Neural progenitor cell (in vitro differentiated cells): Measurements from ENCODE around the gene SPRY2. TPM values are rescaled to one million over a fixed set of nuclear protein-coding genes. Genes with fewer than 3 reads are reported as not detected.

Source experiments
- DNase-seq: peaks from one replicate; pipeline ENCODE4 v3.0.0-alpha.2; 2016; ENCODE audit warnings: low spot score
- H2AFZ ChIP-seq: fragments of 200-600 bp; sonication (generic); replicated peaks from 2 replicates; pipeline ENCODE4 v1.6.1; 2016; ENCODE audit warnings: antibody characterized with exemption
- H3F3A ChIP-seq: fragments of 200-600 bp; sonication (generic); 2 replicates; pipeline ENCODE4 v1.6.1; 2016; ENCODE audit warnings: antibody characterized with exemption, low read depth
- H3K27ac ChIP-seq: fragments of 200-600 bp; sonication (generic); 2 replicates; pipeline ENCODE4 v1.5.1; 2016; ENCODE audit warnings: mild to moderate bottlenecking
- H3K27me3 ChIP-seq: fragments of 200-600 bp; sonication (generic); 2 replicates; pipeline ENCODE4 v1.6.1; 2016; ENCODE audit warnings: mild to moderate bottlenecking, moderate library complexity
- H3K36me3 ChIP-seq: fragments of 200-600 bp; sonication (generic); 2 replicates; pipeline ENCODE4 v1.5.1; 2016
- H3K4me1 ChIP-seq: fragments of 200-600 bp; sonication (generic); 2 replicates; pipeline ENCODE4 v1.6.1; 2016; ENCODE audit warnings: mixed run types
- H3K4me2 ChIP-seq: fragments of 200-600 bp; sonication (generic); 2 replicates; pipeline ENCODE4 v1.6.1; 2016
- H3K4me3 ChIP-seq: fragments of 200-600 bp; sonication (generic); 2 replicates; pipeline ENCODE4 v1.5.1; 2016
- H3K79me2 ChIP-seq: fragments of 200-600 bp; sonication (generic); 2 replicates; pipeline ENCODE4 v1.6.1; 2016; ENCODE audit warnings: low read depth
- H3K9ac ChIP-seq: fragments of 200-600 bp; sonication (generic); 2 replicates; pipeline ENCODE4 v1.6.1; 2016
- H3K9me3 ChIP-seq: fragments of 200-600 bp; sonication (generic); 2 replicates; pipeline ENCODE4 v1.5.1; 2016; ENCODE audit warnings: low read depth
- H4K20me1 ChIP-seq: fragments of 200-600 bp; sonication (generic); 2 replicates; pipeline ENCODE4 v1.6.1; 2016; ENCODE audit warnings: low read depth
- H3K27ac Mint-ChIP-seq: 3 replicates; pipeline ENCODE4 v1.8.0; 2021; ENCODE audit warnings: mixed read lengths
- H3K27me3 Mint-ChIP-seq: 2 replicates; pipeline ENCODE4 v1.8.0; 2022; ENCODE audit warnings: low read depth, mild to moderate bottlenecking, inconsistent platforms, moderate library complexity, mixed read lengths; ENCODE audit not compliant: insufficient read depth
- H3K36me3 Mint-ChIP-seq: 3 replicates; pipeline ENCODE4 v1.8.0; 2021; ENCODE audit warnings: mixed read lengths
- H3K4me1 Mint-ChIP-seq: 3 replicates; pipeline ENCODE4 v1.8.0; 2021; ENCODE audit warnings: mixed read lengths
- H3K4me3 Mint-ChIP-seq: 3 replicates; pipeline ENCODE4 v1.8.0; 2021; ENCODE audit warnings: mild to moderate bottlenecking, moderate library complexity, mixed read lengths
- H3K9me3 Mint-ChIP-seq: 3 replicates; pipeline ENCODE4 v1.8.0; 2020; ENCODE audit warnings: mixed read lengths
- EZH2 ChIP-seq: fragments of 200-600 bp; sonication (generic); IDR thresholded peaks from 2 replicates; pipeline ENCODE4 v1.6.1; 2017; ENCODE audit warnings: antibody characterized with exemption, mild to moderate bottlenecking, moderate library complexity
- EZH2phosphoT487 ChIP-seq: fragments of 200-600 bp; sonication (generic); IDR thresholded peaks from 2 replicates; pipeline ENCODE4 v1.6.1; 2017; ENCODE audit warnings: antibody characterized with exemption
- total RNA-seq: library from RNA; depleted of rRNA; stranded (reverse); fragments of >200 nt; gene quantifications from 2 replicates; pipeline ENCODE4 v1.2.3, GENCODE V29; 2015; ENCODE audit warnings: low replicate concordance
- TF ChIP-seq, protein P1 (sequence below): fragments of 200-600 bp; sonication (generic); IDR thresholded peaks from 2 replicates; pipeline ENCODE4 v1.5.1; 2017; ENCODE audit warnings: antibody characterized with exemption, mild to moderate bottlenecking

The SPRY2 gene
- total RNA-seq, 1 donor from 2014 or later: 17.2 TPM

DNA sequence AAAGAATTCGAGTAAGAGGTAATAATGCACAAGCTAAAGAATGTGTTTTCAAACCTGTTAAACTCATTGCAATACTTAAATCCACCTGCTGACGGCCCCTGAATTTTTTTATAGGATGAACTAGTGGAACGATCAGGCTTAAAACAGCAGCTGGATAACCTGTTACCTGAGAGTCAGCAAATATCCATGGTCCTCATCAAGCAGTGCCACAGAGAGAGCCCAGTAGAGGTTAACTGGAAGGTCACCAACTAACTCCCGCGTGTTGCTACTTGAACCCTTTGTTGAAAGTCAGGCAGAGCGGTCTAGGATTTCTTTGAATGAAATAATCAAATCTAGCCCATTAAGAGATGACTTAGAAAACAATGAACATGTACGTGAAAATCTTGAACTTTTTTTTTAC lies 47.6 kb upstream of the SPRY2 start:
- H3K9ac ChIP-seq: no peak overlapping the region
- no peaks in the 10 kb centered on the region for H3K79me2 ChIP-seq
- peaks cover 5% of the 10 kb centered on the region for H3K36me3 Mint-ChIP-seq
- no peaks in the 10 kb centered on the region for H3F3A ChIP-seq
- H3K27ac Mint-ChIP-seq: no peak overlapping the region
- DNase-seq: no peak
- H2AFZ ChIP-seq: no peak overlapping the region
- H3K9me3 Mint-ChIP-seq: peaks cover 14% of the 10 kb centered on the region
- TF ChIP-seq, protein P1, sequence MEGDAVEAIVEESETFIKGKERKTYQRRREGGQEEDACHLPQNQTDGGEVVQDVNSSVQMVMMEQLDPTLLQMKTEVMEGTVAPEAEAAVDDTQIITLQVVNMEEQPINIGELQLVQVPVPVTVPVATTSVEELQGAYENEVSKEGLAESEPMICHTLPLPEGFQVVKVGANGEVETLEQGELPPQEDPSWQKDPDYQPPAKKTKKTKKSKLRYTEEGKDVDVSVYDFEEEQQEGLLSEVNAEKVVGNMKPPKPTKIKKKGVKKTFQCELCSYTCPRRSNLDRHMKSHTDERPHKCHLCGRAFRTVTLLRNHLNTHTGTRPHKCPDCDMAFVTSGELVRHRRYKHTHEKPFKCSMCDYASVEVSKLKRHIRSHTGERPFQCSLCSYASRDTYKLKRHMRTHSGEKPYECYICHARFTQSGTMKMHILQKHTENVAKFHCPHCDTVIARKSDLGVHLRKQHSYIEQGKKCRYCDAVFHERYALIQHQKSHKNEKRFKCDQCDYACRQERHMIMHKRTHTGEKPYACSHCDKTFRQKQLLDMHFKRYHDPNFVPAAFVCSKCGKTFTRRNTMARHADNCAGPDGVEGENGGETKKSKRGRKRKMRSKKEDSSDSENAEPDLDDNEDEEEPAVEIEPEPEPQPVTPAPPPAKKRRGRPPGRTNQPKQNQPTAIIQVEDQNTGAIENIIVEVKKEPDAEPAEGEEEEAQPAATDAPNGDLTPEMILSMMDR: no peak
- TF ChIP-seq EZH2phosphoT487 (no peak), EZH2 (no peak)
- H3K4me1 Mint-ChIP-seq: no peaks in the 10 kb centered on the region
- no peak overlapping the region for H3K4me3 Mint-ChIP-seq
- no peaks in the 10 kb centered on the region for H3K4me1 ChIP-seq
- H4K20me1 ChIP-seq: no peaks in the 10 kb centered on the region
- H3K27me3 Mint-ChIP-seq: peaks cover 4% of the 10 kb centered on the region
- H3K4me3 ChIP-seq: no peak overlapping the region
- H3K4me2 ChIP-seq: no peak overlapping the region
- H3K9me3 ChIP-seq: no peaks in the 10 kb centered on the region
- no peak overlapping the region for H3K27ac ChIP-seq
- H3K36me3 ChIP-seq: no peaks in the 10 kb centered on the region
- H3K27me3 ChIP-seq: no peaks in the 10 kb centered on the region

DNA sequence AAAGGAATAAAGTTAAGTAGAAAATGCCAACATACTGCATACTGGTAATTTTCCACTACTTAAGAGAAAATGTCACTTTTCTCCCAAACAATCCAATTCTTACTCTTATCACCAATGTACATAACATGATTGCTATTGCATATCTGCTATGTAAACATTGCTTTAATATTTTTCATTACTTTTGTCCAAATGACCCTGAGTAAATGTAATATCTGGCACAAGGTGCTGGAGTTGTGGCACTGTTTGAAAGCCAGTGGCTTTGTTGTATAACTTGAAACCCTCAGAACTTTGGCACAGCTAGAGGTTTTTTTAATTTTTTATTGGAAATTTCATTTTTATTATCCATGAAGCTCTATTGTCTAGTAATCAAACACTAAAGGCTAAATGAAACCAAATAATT lies 45.7 kb upstream of the SPRY2 start:
- Histone ChIP-seq H3F3A (no peaks in the 10 kb centered on the region), H3K79me2 (no peaks in the 10 kb centered on the region), H3K4me3 (no peak overlapping the region), H3K27ac (no peak overlapping the region), H3K27me3 (no peaks in the 10 kb centered on the region), H3K4me2 (no peak overlapping the region), H4K20me1 (no peaks in the 10 kb centered on the region), H3K9me3 (no peaks in the 10 kb centered on the region), H3K4me1 (no peaks in the 10 kb centered on the region), H3K36me3 (no peaks in the 10 kb centered on the region), H3K9ac (no peak overlapping the region), H2AFZ (no peak overlapping the region)
- H3K9me3 Mint-ChIP-seq: peaks cover 14% of the 10 kb centered on the region
- no peak overlapping the region for H3K4me3 Mint-ChIP-seq
- H3K36me3 Mint-ChIP-seq: peaks cover 6% of the 10 kb centered on the region
- H3K4me1 Mint-ChIP-seq: no peaks in the 10 kb centered on the region
- no peak for DNase-seq
- H3K27me3 Mint-ChIP-seq: peaks cover 3% of the 10 kb centered on the region
- TF ChIP-seq, protein P1: no peak
- TF ChIP-seq EZH2 (no peak), EZH2phosphoT487 (no peak)
- no peak overlapping the region for H3K27ac Mint-ChIP-seq

DNA sequence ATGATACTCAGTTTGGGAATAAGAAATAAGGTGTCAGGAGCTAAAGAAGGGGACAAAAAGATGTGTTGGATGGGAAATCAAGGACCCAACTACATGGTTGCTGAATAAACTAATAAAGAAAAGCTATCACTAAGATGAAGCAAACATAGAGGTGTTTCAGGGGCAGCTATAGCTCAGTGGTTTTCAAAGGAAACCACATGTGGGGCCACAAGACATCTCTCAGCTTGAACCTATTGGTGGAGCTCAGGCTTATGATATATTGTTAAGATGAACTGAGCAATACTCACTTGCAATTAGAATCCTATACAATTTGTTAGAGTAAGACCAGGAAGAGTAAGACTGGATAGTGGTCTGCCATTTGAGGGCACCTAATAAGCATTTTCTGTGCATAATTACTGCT lies 45.1 kb upstream of the SPRY2 start:
- H3K4me1 ChIP-seq: no peaks in the 10 kb centered on the region
- no peaks in the 10 kb centered on the region for H4K20me1 ChIP-seq
- no peak overlapping the region for H3K27ac ChIP-seq
- no peaks in the 10 kb centered on the region for H3K4me1 Mint-ChIP-seq
- no peak overlapping the region for H2AFZ ChIP-seq
- no peak for TF ChIP-seq EZH2
- TF ChIP-seq, protein P1: no peak
- no peak for TF ChIP-seq EZH2phosphoT487
- no peak overlapping the region for H3K9ac ChIP-seq
- no peak overlapping the region for H3K27ac Mint-ChIP-seq
- H3K27me3 ChIP-seq: no peaks in the 10 kb centered on the region
- no peaks in the 10 kb centered on the region for H3K9me3 ChIP-seq
- H3K4me3 ChIP-seq: no peak overlapping the region
- DNase-seq: no peak
- H3K9me3 Mint-ChIP-seq: peaks cover 14% of the 10 kb centered on the region
- no peak overlapping the region for H3K4me3 Mint-ChIP-seq
- no peaks in the 10 kb centered on the region for H3K79me2 ChIP-seq
- no peaks in the 10 kb centered on the region for H3F3A ChIP-seq
- H3K36me3 ChIP-seq: no peaks in the 10 kb centered on the region
- peaks cover 6% of the 10 kb centered on the region for H3K36me3 Mint-ChIP-seq
- no peak overlapping the region for H3K4me2 ChIP-seq
- H3K27me3 Mint-ChIP-seq: peaks cover 3% of the 10 kb centered on the region
